AG04450 (cell line): Measurements from ENCODE around the gene CENPE. TPM values are rescaled to one million over a fixed set of nuclear protein-coding genes. Genes with fewer than 3 reads are reported as not detected.

ENCODE experiments used
- CTCF ChIA-PET: fragments of 300-600, 350-600 bp; formaldehyde crosslinking; extraction: SDS; loops from one replicate; lab custom pipeline; 2022; ENCODE audit warnings: antibody characterized with exemption, inconsistent platforms; lab: Charles Lee
- POLR2A ChIA-PET: fragments of 350-600 bp; formaldehyde crosslinking; extraction: SDS; loops from one replicate; lab custom pipeline; 2021; ENCODE audit warnings: antibody characterized with exemption, inconsistent platforms; lab: Yijun Ruan, JAX
- DNase-seq: peaks from one replicate; pipeline ENCODE4 v3.0.0-alpha.2; 2011; ENCODE audit warnings: low read depth, low spot score
- H3K27ac ChIP-seq: one replicate; pipeline ENCODE4 v1.5.1; 2012; ENCODE audit warnings: low read depth, low read length, control low read depth
- H3K27me3 ChIP-seq: one replicate; pipeline ENCODE4 v1.6.0; 2012; ENCODE audit warnings: low read length; ENCODE audit not compliant: control insufficient read depth, insufficient read depth
- H3K4me3 ChIP-seq: 2 replicates; pipeline ENCODE4 v1.5.1; 2011; ENCODE audit warnings: mild to moderate bottlenecking, low read depth, low read length, control low read depth
- H3K9me3 ChIP-seq: 2 replicates; pipeline ENCODE4 v1.5.1; 2012; ENCODE audit warnings: low read length; ENCODE audit not compliant: control insufficient read depth, insufficient read depth
- CTCF ChIP-seq: IDR thresholded peaks from 2 replicates; pipeline ENCODE4 v1.5.1; 2011; ENCODE audit warnings: low read depth, low read length, control low read depth, inconsistent platforms
- polyA plus RNA-seq: library from polyadenylated mRNA; depleted of rRNA; stranded (reverse); fragments of >200 nt; gene quantifications from 2 replicates; pipeline ENCODE4 v1.2.3, GENCODE V29; 2011; rRNA removed

The CENPE gene
- polyA plus RNA-seq, 1 experiment: 4.5 TPM

- POLR2A ChIA-PET: no interaction called here
- no peak for DNase-seq
- CTCF ChIA-PET: interaction anchor here (1.1 to 1.2 kb wide), 2 partner anchors 15 to 38 kb away, joined by 4 to 7 read pairs; partner anchors contain the start of gene BDH2
- no peak for TF ChIP-seq CTCF
- H3K9me3 ChIP-seq: no peaks in the 10 kb centered on the region
- H3K4me3 ChIP-seq: no peak overlapping the region
- no peak overlapping the region for H3K27ac ChIP-seq
- H3K27me3 ChIP-seq: no peaks in the 10 kb centered on the region
These were observed 137.5 kb downstream of the CENPE start for GRCh38 chr4:103060453-103061148.

Other genes starting within 250 kb of the CENPE start
- 0.32 and 0.35 TPM in 2 replicates for gene SLC9B1, start 178.6 kb downstream of the CENPE start, polyA plus RNA-seq
- gene SLC9B2, start 121.6 kb downstream of the CENPE start, polyA plus RNA-seq: 7.5 and 10.1 TPM in 2 replicates
- gene BDH2, start 98.5 kb downstream of the CENPE start, polyA plus RNA-seq: 94.4 and 109 TPM in 2 replicates